K562 (cell line): Measurements from ENCODE around the gene ASB6. TPM values are rescaled to one million over a fixed set of nuclear protein-coding genes. Genes with fewer than 3 reads are reported as not detected.

ENCODE experiments used
- ATF1 ChIP-seq, 2 experiments: fragments of 450-650 bp in 1 of 2; IDR thresholded peaks; 2 replicates each; pipeline ENCODE4 v1.6.1; 2016; ENCODE audit warnings: missing compliant biosample characterization in 1 of 2, missing genetic modification characterization in 1 of 2
- BRF1 ChIP-seq: IDR thresholded peaks from 3 replicates; pipeline ENCODE4 v1.6.1; 2011; ENCODE audit warnings: borderline replicate concordance, mild to moderate bottlenecking; ENCODE audit not compliant: insufficient read length; ENCODE audit errors: extremely low read depth
- CC2D1A ChIP-seq: fragments of 450-650 bp; IDR thresholded peaks from 2 replicates; pipeline ENCODE4 v1.6.1; 2017; ENCODE audit warnings: mild to moderate bottlenecking
- DNMT1 ChIP-seq: fragments of 450-650 bp; IDR thresholded peaks from 2 replicates; pipeline ENCODE4 v1.6.1; 2016; ENCODE audit warnings: antibody characterized with exemption, mild to moderate bottlenecking
- EGR1 ChIP-seq: fragments of 450-650 bp; conservative IDR thresholded peaks from 2 replicates; pipeline ENCODE4 v1.6.1; 2017; ENCODE audit warnings: mild to moderate bottlenecking
- FIP1L1 ChIP-seq: fragments of 200-400 bp; formaldehyde crosslinking; IDR thresholded peaks from 2 replicates; pipeline ENCODE4 v1.6.1; 2018; ENCODE audit warnings: mild to moderate bottlenecking, low read depth, low read length; ENCODE audit not compliant: poor library complexity, severe bottlenecking
- FOXA3 ChIP-seq, 2 experiments: fragments of 450-650 bp in 1 of 2; sonication (generic) in 1 of 2; formaldehyde crosslinking; IDR thresholded peaks in 1 of 2; conservative IDR thresholded peaks in 1 of 2; 2 replicates each; pipeline versions ENCODE4 v1.4.0 to v1.8.0; 2020 to 2022; ENCODE audit warnings: mild to moderate bottlenecking in 2 of 2, missing genetic modification reagents in 1 of 2
- FOXP1 ChIP-seq: sonication (generic); formaldehyde crosslinking; IDR thresholded peaks from 2 replicates; pipeline ENCODE4 v1.8.0; 2022; ENCODE audit warnings: mild to moderate bottlenecking, missing genetic modification reagents
- LCOR ChIP-seq: sonication (generic); formaldehyde crosslinking; IDR thresholded peaks from 2 replicates; pipeline ENCODE4 v1.8.0; 2022; ENCODE audit warnings: mild to moderate bottlenecking, missing genetic modification reagents
- NFYB ChIP-seq: IDR thresholded peaks from 2 replicates; pipeline ENCODE4 v1.6.1; 2011; ENCODE audit warnings: mild to moderate bottlenecking, moderate library complexity; ENCODE audit not compliant: insufficient read length; ENCODE audit errors: extremely low read depth
- PHTF2 ChIP-seq: fragments of 250-450 bp; sonication (Bioruptor Pico); IDR thresholded peaks from 2 replicates; pipeline ENCODE4 v1.5.0; 2021; ENCODE audit warnings: mild to moderate bottlenecking
- POLR2A ChIP-seq: fragments of 450-650 bp; conservative IDR thresholded peaks from 2 replicates; pipeline ENCODE4 v1.6.1; 2016
- POLR2B ChIP-seq: fragments of 450-650 bp; IDR thresholded peaks from 2 replicates; pipeline ENCODE4 v1.6.1; 2018; ENCODE audit warnings: low read depth; ENCODE audit not compliant: partially characterized antibody
- RFX7 ChIP-seq: fragments of 250-450 bp; sonication (Bioruptor Pico); IDR thresholded peaks from 2 replicates; pipeline ENCODE4 v1.5.1; 2021; ENCODE audit warnings: mild to moderate bottlenecking
- SMAD4 ChIP-seq: fragments of 250-450 bp; sonication (Bioruptor Pico); conservative IDR thresholded peaks from 2 replicates; pipeline ENCODE4 v1.8.0; 2021; ENCODE audit warnings: inconsistent platforms, mild to moderate bottlenecking, moderate library complexity
- SUPT5H ChIP-seq: fragments of 450-650 bp; IDR thresholded peaks from 2 replicates; pipeline ENCODE4 v1.6.1; 2016
- ZSCAN29 ChIP-seq: fragments of 450-650 bp; IDR thresholded peaks from 2 replicates; pipeline ENCODE4 v1.6.1; 2017
- polyA plus RNA-seq, 8 experiments: library from polyadenylated mRNA; depleted of rRNA in 4 of 8; stranded (reverse) in 5 of 8; unstranded in 3 of 8; fragments of >200 nt; fragmentation: Nextera tagmentation in 2 of 8; fragmentation: Illumina TruSeq in 1 of 8; extraction: Ambion mirVana in 2 of 8; extraction: Trizol in 1 of 8; gene quantifications; 2 replicates each; pipeline versions ENCODE4 v1.2.1 to v1.2.3, GENCODE V29; 2011 to 2014; ENCODE audit warnings: inconsistent platforms in 1 of 8, missing spikeins in 1 of 8
- total RNA-seq, 7 experiments: library from RNA; depleted of rRNA in 6 of 7; stranded (reverse); fragments of >200 nt in 6 of 7; fragmentation: Illumina TruSeq in 2 of 7; extraction: Trizol in 2 of 7; gene quantifications; 2 replicates each; pipeline versions ENCODE4 v1.2.1 to v1.2.3, GENCODE V29; 2011 to 2021; ENCODE audit warnings: low replicate concordance in 1 of 7
- TF ChIP-seq, protein P1 (sequence below), 2 experiments: fragments of 250-450 bp in 1 of 2; fragments of 450-650 bp in 1 of 2; sonication (Bioruptor Pico) in 1 of 2; IDR thresholded peaks; 2 replicates each; pipeline versions ENCODE4 v1.6.1 to v1.8.0; 2016 to 2021; ENCODE audit warnings: mild to moderate bottlenecking in 2 of 2, moderate library complexity in 2 of 2, missing compliant biosample characterization in 1 of 2, missing genetic modification characterization in 1 of 2
- TF ChIP-seq, protein P2 (sequence below): fragments of 250-450 bp; sonication (Bioruptor Pico); IDR thresholded peaks from 2 replicates; pipeline ENCODE4 v1.9.0; 2021; ENCODE audit warnings: mild to moderate bottlenecking
- TF ChIP-seq, protein P3 (sequence below): fragments of 450-650 bp; formaldehyde crosslinking; IDR thresholded peaks from 2 replicates; pipeline ENCODE4 v1.4.0; 2020; ENCODE audit warnings: mild to moderate bottlenecking, moderate library complexity
- TF ChIP-seq, protein P4 (sequence below), 2 experiments: fragments of 450-650 bp in 1 of 2; sonication (generic) in 1 of 2; formaldehyde crosslinking in 1 of 2; IDR thresholded peaks in 1 of 2; conservative IDR thresholded peaks in 1 of 2; 2 replicates each; pipeline versions ENCODE4 v1.6.1 to v1.8.1; 2016 to 2023; ENCODE audit warnings: mild to moderate bottlenecking in 2 of 2, moderate library complexity in 2 of 2, inconsistent platforms in 1 of 2, missing genetic modification reagents in 1 of 2
- TF ChIP-seq, protein P5 (sequence below), 2 experiments: IDR thresholded peaks; 2 replicates each; pipeline ENCODE4 v1.6.1; 2012; ENCODE audit warnings: improper control_type of control experiment in 2 of 2, low read depth in 2 of 2, low read length in 2 of 2, borderline replicate concordance in 1 of 2

The ASB6 gene
- total and polyA plus RNA-seq, 9 of the 15 experiments (the other 6 are each of a cell fraction or from before 2014, with no cell fraction given) = 0.92 to 17.8 (median 11.3) TPM

DNA sequence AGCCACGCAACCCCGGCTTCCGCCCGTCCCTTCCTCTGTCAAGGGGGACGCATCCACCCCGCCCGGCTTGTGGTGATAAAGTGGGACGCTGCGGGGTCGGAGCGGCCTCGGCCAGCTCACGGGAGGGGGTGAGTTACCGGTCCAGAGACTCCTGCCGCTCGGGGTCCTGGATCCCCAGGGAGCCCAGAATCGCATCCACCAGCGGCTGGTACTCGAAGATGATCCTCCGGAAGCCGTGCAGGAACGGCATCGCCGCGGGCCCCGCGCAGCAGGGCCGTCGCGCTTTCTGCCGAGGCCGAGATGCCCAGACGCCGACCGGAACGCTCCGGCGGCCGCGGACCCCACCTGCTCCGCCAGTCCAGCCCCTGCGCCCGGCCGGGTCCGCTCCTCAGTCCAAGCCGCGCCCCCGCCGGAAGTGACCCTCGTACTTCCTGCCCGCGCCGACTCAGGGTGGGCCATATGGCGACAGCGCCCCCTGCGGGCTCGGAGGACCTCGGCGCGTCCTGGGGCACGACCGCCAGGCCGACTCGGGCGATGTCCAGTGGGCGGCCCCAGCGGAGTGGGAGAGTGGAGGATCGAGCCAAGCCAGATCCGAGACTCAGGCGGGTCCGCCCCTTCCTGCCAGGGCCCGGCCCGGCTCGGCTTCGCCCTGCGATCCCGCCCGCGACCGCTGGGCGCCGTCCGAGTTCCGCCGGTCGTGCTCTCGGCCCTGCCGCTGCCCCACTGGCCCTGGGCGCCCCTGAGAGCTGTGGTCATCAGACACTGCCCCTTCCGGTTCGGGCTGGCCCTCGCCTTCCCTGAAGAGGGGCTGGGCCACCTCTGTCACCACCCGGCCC lies at the start of gene ASB6 (continued):
- TF ChIP-seq, protein P1, sequence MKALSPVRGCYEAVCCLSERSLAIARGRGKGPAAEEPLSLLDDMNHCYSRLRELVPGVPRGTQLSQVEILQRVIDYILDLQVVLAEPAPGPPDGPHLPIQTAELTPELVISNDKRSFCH (CRISPR knock-in tag; IDR thresholded peaks at IDR 0.05) = no peak
- TF ChIP-seq, protein P1 (tag; IDR thresholded peaks at IDR 0.05) = no peak; the same call in 1 of the 2 replicates
- TF ChIP-seq POLR2A = peak; percentile 68; the same call in 1 of the 2 replicates
- TF ChIP-seq PHTF2 (CRISPR knock-in tag) = no peak
- peak; percentile 65 for TF ChIP-seq EGR1
- TF ChIP-seq CC2D1A = peak; percentile 76; the same call in 1 of the 2 replicates
- TF ChIP-seq, protein P2, sequence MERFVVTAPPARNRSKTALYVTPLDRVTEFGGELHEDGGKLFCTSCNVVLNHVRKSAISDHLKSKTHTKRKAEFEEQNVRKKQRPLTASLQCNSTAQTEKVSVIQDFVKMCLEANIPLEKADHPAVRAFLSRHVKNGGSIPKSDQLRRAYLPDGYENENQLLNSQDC (CRISPR knock-in tag) = no peak
- TF ChIP-seq FIP1L1 = peak; percentile 51
- TF ChIP-seq, protein P3, sequence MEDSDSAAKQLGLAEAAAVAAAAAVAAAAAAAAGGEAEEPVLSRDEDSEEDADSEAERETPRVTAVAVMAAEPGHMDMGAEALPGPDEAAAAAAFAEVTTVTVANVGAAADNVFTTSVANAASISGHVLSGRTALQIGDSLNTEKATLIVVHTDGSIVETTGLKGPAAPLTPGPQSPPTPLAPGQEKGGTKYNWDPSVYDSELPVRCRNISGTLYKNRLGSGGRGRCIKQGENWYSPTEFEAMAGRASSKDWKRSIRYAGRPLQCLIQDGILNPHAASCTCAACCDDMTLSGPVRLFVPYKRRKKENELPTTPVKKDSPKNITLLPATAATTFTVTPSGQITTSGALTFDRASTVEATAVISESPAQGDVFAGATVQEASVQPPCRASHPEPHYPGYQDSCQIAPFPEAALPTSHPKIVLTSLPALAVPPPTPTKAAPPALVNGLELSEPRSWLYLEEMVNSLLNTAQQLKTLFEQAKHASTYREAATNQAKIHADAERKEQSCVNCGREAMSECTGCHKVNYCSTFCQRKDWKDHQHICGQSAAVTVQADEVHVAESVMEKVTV = peak; percentile 96
- no peak; the same call in none of the 2 replicates for TF ChIP-seq SUPT5H
- peak; percentile 98 for TF ChIP-seq FOXP1 (CRISPR knock-in tag)
- peak; percentile 75 for TF ChIP-seq SMAD4 (CRISPR knock-in tag)
- peak in 1 of 2 experiments; percentile 57; a peak in 1 of 4 replicates for TF ChIP-seq FOXA3 (CRISPR knock-in tag; conservative IDR thresholded peaks at IDR 0.05 in 1 of 2, IDR thresholded peaks at IDR 0.05 in 1 of 2)
- no peak; the same call in 1 of the 2 replicates for TF ChIP-seq ATF1 (CRISPR knock-in tag; IDR thresholded peaks at IDR 0.05)
- TF ChIP-seq ATF1 (tag; IDR thresholded peaks at IDR 0.05) = peak; percentile 87
- TF ChIP-seq DNMT1 = no peak
- no peak for TF ChIP-seq POLR2B
- no peak for TF ChIP-seq NFYB
- no peak for TF ChIP-seq BRF1
- TF ChIP-seq, protein P4, sequence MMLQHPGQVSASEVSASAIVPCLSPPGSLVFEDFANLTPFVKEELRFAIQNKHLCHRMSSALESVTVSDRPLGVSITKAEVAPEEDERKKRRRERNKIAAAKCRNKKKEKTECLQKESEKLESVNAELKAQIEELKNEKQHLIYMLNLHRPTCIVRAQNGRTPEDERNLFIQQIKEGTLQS (IDR thresholded peaks at IDR 0.05) = no peak
- TF ChIP-seq, protein P4 (CRISPR knock-in tag; conservative IDR thresholded peaks at IDR 0.05) = peak; percentile 87; the same call in 1 of the 2 replicates
- TF ChIP-seq, protein P5, sequence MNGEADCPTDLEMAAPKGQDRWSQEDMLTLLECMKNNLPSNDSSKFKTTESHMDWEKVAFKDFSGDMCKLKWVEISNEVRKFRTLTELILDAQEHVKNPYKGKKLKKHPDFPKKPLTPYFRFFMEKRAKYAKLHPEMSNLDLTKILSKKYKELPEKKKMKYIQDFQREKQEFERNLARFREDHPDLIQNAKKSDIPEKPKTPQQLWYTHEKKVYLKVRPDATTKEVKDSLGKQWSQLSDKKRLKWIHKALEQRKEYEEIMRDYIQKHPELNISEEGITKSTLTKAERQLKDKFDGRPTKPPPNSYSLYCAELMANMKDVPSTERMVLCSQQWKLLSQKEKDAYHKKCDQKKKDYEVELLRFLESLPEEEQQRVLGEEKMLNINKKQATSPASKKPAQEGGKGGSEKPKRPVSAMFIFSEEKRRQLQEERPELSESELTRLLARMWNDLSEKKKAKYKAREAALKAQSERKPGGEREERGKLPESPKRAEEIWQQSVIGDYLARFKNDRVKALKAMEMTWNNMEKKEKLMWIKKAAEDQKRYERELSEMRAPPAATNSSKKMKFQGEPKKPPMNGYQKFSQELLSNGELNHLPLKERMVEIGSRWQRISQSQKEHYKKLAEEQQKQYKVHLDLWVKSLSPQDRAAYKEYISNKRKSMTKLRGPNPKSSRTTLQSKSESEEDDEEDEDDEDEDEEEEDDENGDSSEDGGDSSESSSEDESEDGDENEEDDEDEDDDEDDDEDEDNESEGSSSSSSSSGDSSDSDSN (IDR thresholded peaks at IDR 0.05; ENCODE audit: borderline replicate concordance in 1 of 2, low read depth in 2 of 2, low read length in 2 of 2) = peak; percentile 45 to 92; a peak in 2 of 4 replicates
- TF ChIP-seq ZSCAN29 = no peak
- peak; percentile 97 for TF ChIP-seq LCOR (CRISPR knock-in tag)
- TF ChIP-seq RFX7 (CRISPR knock-in tag) = no peak
